Activated T-helper 17 cell treated with anti-CD3 and anti-CD28 coated beads, Interleukin-2, amount 50 U/mL, for 72 hours (primary cell): ENCODE measurements around the gene TMEM225B. TPM values are rescaled to one million over a fixed set of nuclear protein-coding genes. Genes with fewer than 3 reads are reported as not detected.
"Not testable (repeated sequence)": the region's sequence is repeated elsewhere in the genome, so short reads cannot be mapped to it uniquely, and the experiment has no call there.

Source experiments
- ATAC-seq: fragments of 150-1000 bp; cut with Tn5 transposase; replicated peaks from 2 replicates; pipeline ENCODE4 v1.10.0; 2021; ENCODE audit warnings: mild to moderate bottlenecking, moderate library complexity
- H3K27ac Mint-ChIP-seq: one replicate; pipeline ENCODE4 v1.8.0; 2022; ENCODE audit warnings: mixed read lengths
- H3K27me3 Mint-ChIP-seq: one replicate; pipeline ENCODE4 v1.8.0; 2022; ENCODE audit warnings: mixed read lengths
- H3K36me3 Mint-ChIP-seq: one replicate; pipeline ENCODE4 v1.8.0; 2022; ENCODE audit warnings: low read depth, mild to moderate bottlenecking, mixed read lengths
- H3K4me1 Mint-ChIP-seq: one replicate; pipeline ENCODE4 v1.8.0; 2022; ENCODE audit warnings: mixed read lengths
- H3K4me3 Mint-ChIP-seq: one replicate; pipeline ENCODE4 v1.8.0; 2022; ENCODE audit warnings: mild to moderate bottlenecking, mixed read lengths
- H3K9me3 Mint-ChIP-seq: one replicate; pipeline ENCODE4 v1.8.0; 2022; ENCODE audit warnings: mixed read lengths
- total RNA-seq, 2 donors: library from RNA; stranded (reverse); gene quantifications; one replicate each; pipeline ENCODE4 v1.2.3, GENCODE V29; 2022

Gene TMEM225B
- total RNA-seq, 2 donors from 2014 or later: 0.86 to 4.4 TPM

DNA sequence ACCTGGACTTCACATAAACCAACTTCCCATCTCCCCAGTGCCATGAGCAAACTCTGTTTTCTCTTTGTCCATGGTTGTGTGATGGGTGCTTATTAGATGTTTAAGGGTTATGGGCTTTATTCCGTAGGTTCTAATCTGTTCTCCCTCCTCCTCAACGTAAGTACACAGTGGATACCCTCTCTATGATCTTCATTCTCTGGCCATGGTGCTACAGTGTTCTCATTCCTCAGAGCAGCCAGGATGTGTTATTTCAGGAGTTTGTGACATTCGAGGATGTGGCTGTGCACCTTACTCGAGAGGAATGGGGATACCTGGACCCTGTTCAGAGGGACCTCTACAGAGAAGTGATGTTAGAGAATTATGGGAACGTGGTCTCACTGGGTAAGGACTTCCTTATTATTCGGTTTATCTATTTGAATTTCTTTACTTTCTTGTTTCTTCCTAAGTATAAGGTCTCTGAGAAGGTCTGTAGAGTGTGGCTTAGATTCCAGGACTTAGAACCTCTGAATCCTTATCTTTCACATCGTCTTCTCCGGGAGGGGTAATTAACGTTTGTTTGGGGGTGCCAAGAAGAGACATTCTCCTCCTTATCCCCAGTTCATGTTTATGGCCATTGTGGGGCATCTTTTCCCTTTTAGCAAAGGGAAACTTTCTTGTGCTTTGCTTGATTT lies 35.8 kb upstream of the TMEM225B start:
- peaks cover 40% of the 10 kb centered on the region for H3K4me1 Mint-ChIP-seq
- H3K36me3 Mint-ChIP-seq: peaks cover 96% of the 10 kb centered on the region
- ATAC-seq: no peak

DNA sequence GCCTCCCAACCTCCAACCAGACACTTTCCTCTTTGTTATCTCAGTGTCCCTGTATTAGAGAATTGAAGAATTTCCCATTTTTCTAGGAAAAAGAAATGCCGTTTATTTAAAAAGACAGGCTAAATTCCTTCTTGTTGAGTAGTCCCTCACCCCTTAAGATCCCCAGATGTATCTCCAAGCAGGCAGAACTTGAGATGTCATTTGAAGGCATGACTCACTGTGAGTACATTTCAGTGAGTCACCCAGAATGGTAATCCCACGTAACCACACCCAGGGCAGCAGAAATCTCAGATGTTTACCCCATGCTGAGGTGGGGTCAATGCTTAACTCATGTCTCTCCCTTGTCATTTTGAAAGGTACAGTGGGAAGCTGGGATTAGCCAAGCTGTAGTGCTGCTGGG lies 35.2 kb upstream of the TMEM225B start:
- Mint-ChIP-seq H3K27me3 (no peaks in the 10 kb centered on the region), H3K9me3 (no peaks in the 10 kb centered on the region), H3K4me3 (peak overlapping the region; percentile 53), H3K4me1 (peaks cover 37% of the 10 kb centered on the region), H3K36me3 (peaks cover 96% of the 10 kb centered on the region), H3K27ac (peak overlapping the region; percentile 73)
- ATAC-seq: peak; percentile 80

More for the DNA sequence above, 35.8 kb upstream of the TMEM225B start:
- H3K27ac Mint-ChIP-seq: peak overlapping the region; percentile 73
- H3K9me3 Mint-ChIP-seq: no peaks in the 10 kb centered on the region
- peak overlapping the region; percentile 53 for H3K4me3 Mint-ChIP-seq
- H3K27me3 Mint-ChIP-seq: no peaks in the 10 kb centered on the region

DNA sequence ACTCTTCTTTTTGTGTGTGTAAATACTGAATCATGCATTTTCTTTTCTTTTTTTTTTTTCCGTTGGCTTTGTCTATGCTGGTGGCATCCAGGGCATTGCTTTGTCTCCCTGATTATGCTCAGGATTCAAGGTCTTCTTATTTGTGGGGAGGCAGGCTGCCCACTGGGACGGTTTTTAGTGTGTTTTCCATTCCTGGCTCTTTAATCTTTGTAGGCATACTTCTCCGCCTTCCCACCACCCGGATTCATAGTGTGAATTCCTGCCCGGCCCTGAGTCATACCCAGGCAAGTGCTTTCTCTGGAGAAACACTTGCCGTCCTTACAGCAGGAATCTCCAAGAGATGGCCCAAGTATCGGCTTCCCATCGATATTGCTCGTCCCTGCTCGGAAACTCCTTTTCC lies 34.4 kb upstream of the TMEM225B start:
- H3K4me3 Mint-ChIP-seq: peak overlapping the region; percentile 19
- H3K9me3 Mint-ChIP-seq: no peaks in the 10 kb centered on the region
- no peak for ATAC-seq
- peaks cover 96% of the 10 kb centered on the region for H3K36me3 Mint-ChIP-seq
- peak overlapping the region; percentile 70 for H3K27ac Mint-ChIP-seq
- peaks cover 37% of the 10 kb centered on the region for H3K4me1 Mint-ChIP-seq
- no peaks in the 10 kb centered on the region for H3K27me3 Mint-ChIP-seq

DNA sequence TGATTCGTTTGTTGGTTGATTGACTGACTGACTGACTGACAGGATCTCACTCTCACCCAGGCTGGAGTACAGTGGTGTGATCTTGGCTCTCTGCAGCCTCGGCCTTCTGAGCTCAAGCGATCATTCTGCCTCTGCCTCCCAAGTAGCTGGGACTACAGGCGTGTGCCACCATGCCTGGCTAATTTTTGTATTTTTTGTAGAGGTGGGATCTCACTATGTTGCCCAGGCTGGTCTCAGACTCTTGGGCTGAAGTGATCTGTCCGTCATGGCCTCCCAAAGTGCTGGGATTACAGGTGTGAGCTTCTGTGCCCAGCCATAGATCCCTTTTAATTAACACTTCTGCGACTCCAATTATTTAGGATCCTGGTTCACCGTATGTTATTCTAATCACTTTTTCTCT lies 29.3 kb upstream of the TMEM225B start:
- not testable (repeated sequence) for H3K27me3 Mint-ChIP-seq, H3K9me3 Mint-ChIP-seq, H3K27ac Mint-ChIP-seq, ATAC-seq, H3K4me3 Mint-ChIP-seq
- Mint-ChIP-seq H3K4me1 (peaks cover 11% of the 10 kb centered on the region), H3K36me3 (peaks cover 100% of the 10 kb centered on the region)

DNA sequence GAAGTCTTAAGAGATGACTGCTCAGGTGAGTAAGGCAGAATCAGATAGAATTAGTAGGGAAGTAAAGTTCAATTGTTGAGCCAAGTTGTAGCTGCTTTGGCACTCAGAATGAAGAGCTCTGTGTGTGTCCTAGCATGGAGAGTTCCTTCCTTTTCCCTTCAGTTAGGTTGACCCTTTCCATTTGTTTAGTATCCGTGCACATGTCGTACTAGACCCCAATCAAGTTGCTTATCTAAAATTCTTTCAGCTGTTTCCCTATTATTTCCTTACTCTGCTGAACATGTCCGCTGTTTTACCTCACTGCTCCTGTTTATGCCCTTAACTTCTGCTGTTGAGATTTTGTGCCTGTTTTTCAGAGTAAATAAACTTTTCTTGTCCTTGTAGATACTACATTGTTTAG lies 26.3 kb upstream of the TMEM225B start:
- Mint-ChIP-seq H3K9me3 (no peaks in the 10 kb centered on the region), H3K4me3 (no peak overlapping the region), H3K27ac (no peak overlapping the region), H3K27me3 (no peaks in the 10 kb centered on the region), H3K4me1 (no peaks in the 10 kb centered on the region), H3K36me3 (peaks cover 73% of the 10 kb centered on the region)
- no peak for ATAC-seq

DNA sequence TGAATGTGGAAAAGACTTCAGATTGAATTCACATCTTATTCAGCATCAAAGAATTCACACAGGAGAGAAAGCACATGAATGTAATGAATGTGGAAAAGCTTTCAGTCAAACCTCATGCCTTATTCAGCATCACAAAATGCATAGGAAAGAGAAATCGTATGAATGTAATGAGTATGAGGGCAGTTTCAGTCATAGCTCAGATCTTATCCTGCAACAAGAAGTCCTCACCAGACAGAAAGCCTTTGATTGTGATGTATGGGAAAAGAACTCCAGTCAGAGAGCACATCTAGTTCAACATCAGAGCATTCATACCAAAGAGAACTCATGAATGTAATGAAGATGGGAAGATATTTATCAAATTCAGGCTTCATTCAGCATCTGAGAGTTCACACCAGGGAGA lies 24.8 kb upstream of the TMEM225B start:
- H3K36me3 Mint-ChIP-seq: peaks cover 58% of the 10 kb centered on the region
- H3K27ac Mint-ChIP-seq: no peak overlapping the region
- no peak for ATAC-seq

DNA sequence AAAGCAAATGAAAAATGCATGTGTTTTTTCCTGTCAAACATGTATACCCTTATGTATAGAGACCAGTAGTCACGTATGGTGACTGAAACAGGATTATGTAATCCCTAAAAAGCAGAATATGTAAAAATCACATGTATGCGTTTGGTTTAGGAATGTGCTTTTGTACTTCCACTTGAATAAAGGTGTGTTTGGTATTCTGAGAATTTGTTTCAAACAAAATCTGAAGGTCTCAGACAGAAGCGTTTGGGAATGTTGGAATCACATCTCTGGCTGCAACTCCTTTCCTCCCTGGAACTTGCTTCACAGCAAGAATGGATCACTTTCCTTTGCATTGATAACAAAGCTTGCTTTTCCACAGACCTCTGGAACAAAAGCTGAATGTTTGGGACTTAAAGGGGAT lies 21.8 kb upstream of the TMEM225B start:
- Mint-ChIP-seq H3K27me3 (no peaks in the 10 kb centered on the region), H3K9me3 (no peaks in the 10 kb centered on the region), H3K27ac (no peak overlapping the region), H3K4me3 (no peak overlapping the region), H3K4me1 (peaks cover 7% of the 10 kb centered on the region), H3K36me3 (peaks cover 28% of the 10 kb centered on the region)
- no peak for ATAC-seq

More for the DNA sequence above, 24.8 kb upstream of the TMEM225B start:
- Mint-ChIP-seq H3K9me3 (no peaks in the 10 kb centered on the region), H3K27me3 (no peaks in the 10 kb centered on the region), H3K4me1 (no peaks in the 10 kb centered on the region), H3K4me3 (no peak overlapping the region)

DNA sequence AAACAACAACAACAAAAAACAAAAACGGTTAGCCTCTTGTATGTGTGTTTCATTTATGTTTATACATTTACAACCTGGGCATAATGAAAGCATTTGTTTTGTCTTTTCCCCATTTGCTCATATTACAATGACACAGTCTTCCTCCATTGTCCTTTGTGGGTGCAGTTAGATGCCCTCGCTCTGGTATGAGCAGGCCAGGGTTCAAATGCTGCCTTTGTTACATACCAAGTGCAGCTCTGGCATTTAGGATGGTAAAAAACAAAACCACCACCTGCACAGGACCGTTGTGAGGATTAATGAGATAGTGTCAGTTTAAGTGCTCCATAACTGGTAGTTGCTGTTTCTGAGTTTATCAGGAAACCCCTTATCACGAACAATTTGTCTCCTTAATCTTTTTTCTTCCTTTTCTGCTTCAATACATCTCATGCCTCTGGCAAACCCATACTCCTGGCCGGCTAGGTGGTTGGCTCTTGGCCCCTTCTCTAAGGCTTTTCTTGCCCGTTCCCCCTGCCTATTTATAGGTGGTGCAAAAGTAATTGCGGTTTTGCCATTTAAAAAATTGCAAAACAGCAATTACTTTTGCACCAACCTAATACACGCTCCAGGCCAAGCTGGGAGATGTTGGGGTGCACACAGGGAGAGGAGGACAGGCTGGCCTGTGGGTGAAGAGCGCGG lies 18.6 kb upstream of the TMEM225B start:
- H3K4me3 Mint-ChIP-seq: peak overlapping the region; percentile 88
- H3K9me3 Mint-ChIP-seq: no peaks in the 10 kb centered on the region
- no peaks in the 10 kb centered on the region for H3K36me3 Mint-ChIP-seq
- H3K27ac Mint-ChIP-seq: no peak overlapping the region
- no peak for ATAC-seq
- H3K4me1 Mint-ChIP-seq: peaks cover 8% of the 10 kb centered on the region
- H3K27me3 Mint-ChIP-seq: no peaks in the 10 kb centered on the region

DNA sequence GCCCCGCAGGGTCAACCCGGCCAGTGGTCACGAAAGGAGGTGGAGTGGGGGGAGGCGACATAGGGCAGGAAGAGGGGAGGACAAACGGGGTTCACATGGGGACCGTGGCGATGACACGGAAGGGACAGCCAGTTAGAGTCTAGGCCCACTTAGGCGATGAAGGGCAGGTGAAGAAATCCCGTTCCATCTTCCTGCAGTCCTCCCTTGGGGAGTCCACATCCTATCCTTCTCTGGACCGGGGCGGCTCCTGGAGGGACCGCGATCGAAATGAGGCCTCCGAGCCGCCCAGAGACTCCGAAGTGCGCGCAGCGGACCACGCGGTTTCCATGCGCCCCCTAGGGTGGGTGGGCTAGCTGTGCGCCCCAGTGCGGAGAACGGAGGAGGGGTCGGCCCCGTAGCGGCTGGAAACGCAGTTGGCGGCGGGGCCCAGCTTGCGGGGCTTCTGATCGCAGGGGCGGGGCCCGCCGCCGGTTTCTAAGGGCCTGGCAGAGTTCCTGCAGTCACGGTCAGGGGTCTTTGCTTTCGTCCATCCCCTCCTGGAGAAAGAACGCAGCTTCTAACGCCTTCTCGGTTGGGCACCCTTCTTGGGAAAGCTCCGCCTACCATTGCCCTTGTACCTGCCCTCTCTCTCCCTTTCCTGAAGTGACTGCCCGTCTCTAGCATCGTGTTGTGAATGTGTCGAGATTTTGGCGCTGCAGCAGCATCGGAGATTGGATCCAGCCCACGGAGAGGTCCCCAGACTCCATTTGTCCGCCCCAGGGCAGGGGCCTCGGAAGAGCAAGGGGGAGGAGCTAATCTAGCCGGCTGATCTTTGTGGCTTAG lies 17.9 kb upstream of the TMEM225B start:
- Mint-ChIP-seq H3K4me1 (peaks cover 8% of the 10 kb centered on the region), H3K27me3 (no peaks in the 10 kb centered on the region), H3K4me3 (peak overlapping the region; percentile 88), H3K9me3 (no peaks in the 10 kb centered on the region), H3K36me3 (no peaks in the 10 kb centered on the region), H3K27ac (peak overlapping the region; percentile 65)
- ATAC-seq: peak; percentile 70

DNA sequence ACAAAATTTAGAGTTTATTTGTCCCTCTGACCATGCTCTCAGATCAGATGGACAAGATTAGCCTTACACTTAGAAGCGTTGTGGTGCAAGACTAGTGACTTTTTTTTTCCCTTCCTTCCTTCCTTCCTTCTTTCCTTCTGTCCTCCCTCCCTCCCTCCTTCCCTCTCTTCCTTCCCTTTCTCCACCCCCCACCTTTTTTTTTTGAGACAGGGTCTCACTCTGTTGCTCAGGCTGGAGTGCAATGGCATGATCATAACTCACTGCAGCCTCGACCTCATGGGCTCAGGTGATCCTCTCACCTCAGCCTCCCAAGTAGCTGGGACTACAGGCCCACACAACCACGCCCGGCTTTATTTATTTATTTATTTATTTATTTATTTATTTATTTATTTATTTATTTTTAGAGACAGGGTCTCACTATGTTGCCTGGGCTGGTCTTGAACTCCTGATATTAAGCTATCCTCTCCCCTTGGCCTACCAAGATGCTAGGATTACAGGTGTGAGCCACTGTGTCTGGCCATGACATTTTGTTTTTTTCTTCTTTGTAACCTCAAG lies 17.2 kb upstream of the TMEM225B start:
- not testable (repeated sequence) for H3K36me3 Mint-ChIP-seq, ATAC-seq, H3K9me3 Mint-ChIP-seq, H3K27me3 Mint-ChIP-seq, H3K4me1 Mint-ChIP-seq
- H3K27ac Mint-ChIP-seq: peak overlapping the region; percentile 65
- H3K4me3 Mint-ChIP-seq: peak overlapping the region; percentile 88

DNA sequence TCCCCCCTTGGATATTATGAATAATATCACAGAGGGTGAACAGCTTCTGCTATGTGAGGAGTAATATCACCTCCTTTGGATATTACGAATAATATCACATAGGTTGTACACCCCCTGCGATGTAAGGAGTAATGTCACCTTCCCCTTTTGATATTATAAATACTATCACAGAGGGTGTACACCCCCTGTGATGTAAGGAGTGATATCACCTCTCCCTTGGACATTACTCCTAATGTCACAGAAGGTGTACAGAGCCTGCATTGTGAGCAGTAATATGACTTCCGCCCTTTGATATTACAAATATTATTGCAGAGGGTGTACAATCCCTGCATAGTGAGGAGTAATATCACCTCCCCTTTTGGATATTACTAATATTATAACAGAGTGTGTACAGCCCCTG lies 9.2 kb upstream of the TMEM225B start:
- no peaks in the 10 kb centered on the region for H3K36me3 Mint-ChIP-seq
- no peaks in the 10 kb centered on the region for H3K27me3 Mint-ChIP-seq
- H3K27ac Mint-ChIP-seq: no peak overlapping the region
- H3K4me1 Mint-ChIP-seq: no peaks in the 10 kb centered on the region
- peak; percentile 42 for ATAC-seq
- no peaks in the 10 kb centered on the region for H3K9me3 Mint-ChIP-seq
- H3K4me3 Mint-ChIP-seq: no peak overlapping the region

DNA sequence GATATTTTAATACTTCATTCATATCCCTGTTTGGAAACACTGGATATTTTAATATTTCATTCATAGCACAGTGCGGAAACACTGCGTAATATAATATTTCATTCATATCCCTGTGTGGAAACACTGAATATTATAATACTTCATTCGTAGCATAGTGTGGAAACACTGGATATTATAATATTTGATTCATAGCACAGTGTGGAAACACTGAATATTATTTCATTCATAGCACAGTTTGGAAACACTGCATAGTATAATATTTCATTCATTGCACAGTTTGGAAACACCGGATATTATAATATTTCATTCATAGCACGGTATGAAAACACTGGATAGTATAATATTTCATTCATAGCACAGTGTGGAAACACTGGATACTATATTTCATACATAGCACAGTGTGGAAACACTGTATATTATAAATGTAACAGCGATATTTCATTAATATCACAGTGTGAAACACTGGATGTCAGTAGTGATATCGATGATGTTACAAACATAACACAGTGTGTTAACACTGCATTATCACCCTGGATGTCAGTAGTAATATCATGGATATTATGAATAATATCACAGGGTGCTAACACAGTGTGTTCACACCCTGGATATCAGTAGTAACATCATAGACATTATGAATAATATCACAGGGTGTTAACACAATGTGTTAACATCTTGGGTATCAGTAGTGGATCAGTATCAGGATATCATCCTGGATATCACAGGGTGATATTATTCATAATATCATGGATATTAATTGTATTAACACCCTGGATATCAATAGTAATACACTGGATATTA lies 2.9 kb upstream of the TMEM225B start:
- no peaks in the 10 kb centered on the region for H3K4me1 Mint-ChIP-seq
- no peaks in the 10 kb centered on the region for H3K36me3 Mint-ChIP-seq
- no peak overlapping the region for H3K27ac Mint-ChIP-seq
- H3K9me3 Mint-ChIP-seq: no peaks in the 10 kb centered on the region
- no peaks in the 10 kb centered on the region for H3K27me3 Mint-ChIP-seq
- ATAC-seq: peak; percentile 74
- no peak overlapping the region for H3K4me3 Mint-ChIP-seq

DNA sequence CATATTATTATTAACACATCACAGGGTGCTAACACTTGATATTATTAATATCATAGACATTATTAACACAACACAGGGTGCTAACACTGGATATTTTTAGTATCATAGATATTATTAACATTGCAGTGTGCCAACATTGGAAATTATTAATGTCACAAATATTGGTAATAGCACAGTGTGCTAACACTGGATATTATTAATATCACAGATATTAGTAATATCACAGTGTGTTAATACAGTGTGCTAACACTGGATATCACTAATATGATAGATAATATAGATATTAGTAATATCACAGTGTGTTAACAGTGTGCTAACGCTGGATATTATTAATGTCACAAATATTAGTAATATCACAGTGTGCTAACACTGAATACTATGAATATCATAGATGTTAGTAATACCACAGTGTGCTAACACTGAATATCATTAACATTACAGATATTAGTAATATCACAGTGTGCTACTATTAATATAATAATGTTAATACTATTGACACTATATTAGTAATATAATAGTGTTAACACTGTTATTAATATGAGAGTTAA lies 1.6 kb upstream of the TMEM225B start:
- Mint-ChIP-seq H3K4me3 (no peak overlapping the region), H3K27ac (no peak overlapping the region), H3K4me1 (no peaks in the 10 kb centered on the region), H3K36me3 (no peaks in the 10 kb centered on the region), H3K27me3 (no peaks in the 10 kb centered on the region), H3K9me3 (no peaks in the 10 kb centered on the region)
- no peak for ATAC-seq

DNA sequence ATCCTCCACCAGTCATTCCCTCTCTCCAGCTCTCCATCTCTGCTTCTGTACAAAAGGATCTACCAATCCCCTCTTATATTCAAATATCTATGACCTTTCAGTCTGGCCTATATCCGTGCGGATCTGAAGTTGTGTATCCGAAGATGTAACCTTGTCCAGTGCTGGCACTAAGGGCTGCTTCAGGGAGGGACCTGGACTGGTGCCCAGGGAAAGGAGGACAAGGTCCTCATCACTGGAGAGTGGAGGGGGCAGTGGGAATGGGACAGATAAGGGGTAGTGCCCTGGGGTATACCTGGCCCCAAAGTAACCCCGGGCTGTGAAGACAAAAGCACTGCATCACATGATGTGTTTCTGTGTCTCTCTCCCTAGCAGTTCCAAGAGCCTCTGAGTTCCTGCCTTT lies 1.8 kb downstream of the TMEM225B start:
- H3K4me3 Mint-ChIP-seq: no peak overlapping the region
- H3K36me3 Mint-ChIP-seq: no peaks in the 10 kb centered on the region
- no peaks in the 10 kb centered on the region for H3K27me3 Mint-ChIP-seq
- no peaks in the 10 kb centered on the region for H3K4me1 Mint-ChIP-seq
- ATAC-seq: no peak
- no peaks in the 10 kb centered on the region for H3K9me3 Mint-ChIP-seq
- no peak overlapping the region for H3K27ac Mint-ChIP-seq
